Measurements from ENCODE around the gene SGPL1.

SGPL1 gene

GRCh38 chr10:70927189-70927943 is 111.6 kb downstream of the SGPL1 start:
- no peak for DNase-seq

GRCh38 chr10:70928140-70928539 is 112.4 kb downstream of the SGPL1 start:
- DNase-seq = no peak

GRCh38 chr10:70930263-70931000 is 114.7 kb downstream of the SGPL1 start:
- DNase-seq = no peak

Measured in stimulated activated CD4-positive, alpha-beta T cell treated with anti-CD3 and anti-CD28 coated beads, Interleukin-4, amount 100 ng/mL, for 24 hours (primary cell).